ENCODE results near the gene VRK1. TPM values are rescaled to one million over a fixed set of nuclear protein-coding genes. Genes with fewer than 3 reads are reported as not detected.

VRK1 gene
- total RNA-seq, 2 experiments from 2014 or later = 76.9 to 77.4 TPM

DNA sequence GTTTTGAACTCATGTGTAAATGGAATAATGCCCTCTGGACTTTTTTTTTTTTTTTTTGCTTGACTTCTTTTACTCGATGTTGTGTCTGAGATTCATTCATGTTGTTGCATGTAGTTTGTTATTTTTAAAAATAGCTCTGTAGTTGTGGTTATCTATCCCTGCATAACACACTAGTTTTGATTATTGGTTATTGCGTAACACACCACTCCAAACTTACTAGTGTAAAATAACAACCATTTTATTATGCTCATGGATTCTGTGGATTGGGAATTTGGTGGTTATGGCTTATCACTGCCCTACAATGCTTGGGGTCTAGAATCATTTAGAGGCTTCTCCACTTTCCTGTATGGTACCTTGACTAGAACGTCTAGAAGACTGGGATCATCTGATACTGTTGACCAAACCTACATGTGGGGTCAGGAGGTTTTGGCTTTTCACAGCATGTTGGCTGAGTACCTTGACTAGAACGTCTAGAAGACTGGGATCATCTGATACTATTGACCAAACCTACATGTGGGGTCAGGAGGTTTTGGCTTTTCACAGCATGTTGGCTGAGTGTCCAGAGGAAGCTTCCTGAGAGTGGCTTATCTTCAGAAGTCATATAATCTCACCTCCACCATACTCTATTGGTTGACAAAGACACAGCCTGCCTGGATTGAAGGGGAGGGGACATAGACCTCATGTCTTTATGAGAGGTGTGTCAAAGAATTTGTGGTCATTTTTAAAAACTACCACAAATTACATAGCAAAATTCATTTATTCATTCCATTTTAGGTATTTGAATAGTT is 11.6 kb downstream of the VRK1 start:
- Mint-ChIP-seq H3K9me3 (no peaks in the 10 kb centered on the region), H3K36me3 (peaks cover 9% of the 10 kb centered on the region), H3K4me3 (no peak overlapping the region), H3K27me3 (no peaks in the 10 kb centered on the region), H3K4me1 (ENCODE audit: low read depth) (peaks cover 50% of the 10 kb centered on the region), H3K27ac (no peak overlapping the region)
- DNase-seq = no peak
- intact Hi-C loops (cut with micrococcal nuclease) = no loop called here
- POLR2A ChIA-PET = no interaction called here
- CTCF ChIA-PET = interaction anchor here (1.8 kb wide), 1 partner anchor 44 kb away, joined by 5 read pairs; no protein-coding TSS in a partner anchor

GRCh38 chr14:96811265-96811664 is 14.1 kb downstream of the VRK1 start:
- intact Hi-C loops (cut with micrococcal nuclease) = no loop called here
- no peaks in the 10 kb centered on the region for H3K9me3 Mint-ChIP-seq
- ChIA-PET POLR2A (no interaction called here), CTCF (interaction anchor here (1.0 kb wide), 1 partner anchor 12 kb away, joined by 3 read pairs; no protein-coding TSS in a partner anchor)
- H3K27ac Mint-ChIP-seq = no peak overlapping the region
- H3K4me1 Mint-ChIP-seq (ENCODE audit: low read depth) = peaks cover 40% of the 10 kb centered on the region
- no peak overlapping the region for H3K4me3 Mint-ChIP-seq
- peaks cover 9% of the 10 kb centered on the region for H3K36me3 Mint-ChIP-seq
- H3K27me3 Mint-ChIP-seq = no peaks in the 10 kb centered on the region
- no peak for DNase-seq

- peaks cover 6% of the 10 kb centered on the region for H3K36me3 Mint-ChIP-seq
- intact Hi-C loops (cut with micrococcal nuclease) = no loop called here
- H3K27ac Mint-ChIP-seq = no peak overlapping the region
- no peaks in the 10 kb centered on the region for H3K27me3 Mint-ChIP-seq
- peaks cover 38% of the 10 kb centered on the region for H3K4me1 Mint-ChIP-seq (ENCODE audit: low read depth)
- ChIA-PET POLR2A (no interaction called here), CTCF (no interaction called here)
- H3K9me3 Mint-ChIP-seq = no peaks in the 10 kb centered on the region
- H3K4me3 Mint-ChIP-seq = no peak overlapping the region
- no peak for DNase-seq
Observed at GRCh38 chr14:96811985-96812667, 14.9 kb downstream of the VRK1 start.

- Mint-ChIP-seq H3K4me1 (ENCODE audit: low read depth) (peaks cover 31% of the 10 kb centered on the region), H3K4me3 (no peak overlapping the region), H3K27me3 (no peaks in the 10 kb centered on the region), H3K27ac (no peak overlapping the region), H3K9me3 (no peaks in the 10 kb centered on the region), H3K36me3 (peaks cover 9% of the 10 kb centered on the region)
- POLR2A ChIA-PET = no interaction called here
- no peak for DNase-seq
- CTCF ChIA-PET = no interaction called here
- intact Hi-C loops (cut with micrococcal nuclease) = no loop called here
Observed at GRCh38 chr14:96816281-96816680, 19.1 kb downstream of the VRK1 start.

GRCh38 chr14:96817750-96818666 is 20.8 kb downstream of the VRK1 start:
- CTCF ChIA-PET = interaction anchor here (0.6 kb wide), 1 partner anchor 22 kb away, joined by 3 read pairs; no protein-coding TSS in a partner anchor
- Mint-ChIP-seq H3K27me3 (no peaks in the 10 kb centered on the region), H3K9me3 (no peaks in the 10 kb centered on the region), H3K4me1 (ENCODE audit: low read depth) (peaks cover 18% of the 10 kb centered on the region), H3K27ac (no peak overlapping the region), H3K36me3 (peaks cover 9% of the 10 kb centered on the region), H3K4me3 (no peak overlapping the region)
- POLR2A ChIA-PET = no interaction called here
- DNase-seq = no peak
- intact Hi-C loops (cut with micrococcal nuclease) = no loop called here

- Mint-ChIP-seq H3K36me3 (peaks cover 18% of the 10 kb centered on the region), H3K27me3 (no peaks in the 10 kb centered on the region), H3K4me1 (ENCODE audit: low read depth) (peaks cover 21% of the 10 kb centered on the region), H3K9me3 (peaks cover 4% of the 10 kb centered on the region), H3K27ac (no peak overlapping the region), H3K4me3 (no peak overlapping the region)
- CTCF ChIA-PET = no interaction called here
- DNase-seq = no peak
- POLR2A ChIA-PET = no interaction called here
- intact Hi-C loops (cut with micrococcal nuclease) = no loop called here
Observed at GRCh38 chr14:96821501-96821900, 24.3 kb downstream of the VRK1 start.

GRCh38 chr14:96823652-96824051 is 26.5 kb downstream of the VRK1 start:
- Mint-ChIP-seq H3K36me3 (peaks cover 28% of the 10 kb centered on the region), H3K4me1 (ENCODE audit: low read depth) (peaks cover 13% of the 10 kb centered on the region), H3K4me3 (no peak overlapping the region), H3K27ac (no peak overlapping the region), H3K9me3 (peaks cover 9% of the 10 kb centered on the region), H3K27me3 (no peaks in the 10 kb centered on the region)
- no peak for DNase-seq
- intact Hi-C loops (cut with micrococcal nuclease) = no loop called here
- CTCF ChIA-PET = no interaction called here
- POLR2A ChIA-PET = no interaction called here

- peaks cover 13% of the 10 kb centered on the region for H3K4me1 Mint-ChIP-seq (ENCODE audit: low read depth)
- intact Hi-C loops (cut with micrococcal nuclease) = no loop called here
- CTCF ChIA-PET = interaction anchor here (0.6 kb wide), 1 partner anchor 91 kb away, joined by 3 read pairs; no protein-coding TSS in a partner anchor
- DNase-seq = no peak
- H3K4me3 Mint-ChIP-seq = no peak overlapping the region
- POLR2A ChIA-PET = no interaction called here
- H3K9me3 Mint-ChIP-seq = peaks cover 16% of the 10 kb centered on the region
- H3K27ac Mint-ChIP-seq = no peak overlapping the region
- H3K27me3 Mint-ChIP-seq = no peaks in the 10 kb centered on the region
- peaks cover 32% of the 10 kb centered on the region for H3K36me3 Mint-ChIP-seq
Observed at GRCh38 chr14:96824283-96824682, 27.1 kb downstream of the VRK1 start.

DNA sequence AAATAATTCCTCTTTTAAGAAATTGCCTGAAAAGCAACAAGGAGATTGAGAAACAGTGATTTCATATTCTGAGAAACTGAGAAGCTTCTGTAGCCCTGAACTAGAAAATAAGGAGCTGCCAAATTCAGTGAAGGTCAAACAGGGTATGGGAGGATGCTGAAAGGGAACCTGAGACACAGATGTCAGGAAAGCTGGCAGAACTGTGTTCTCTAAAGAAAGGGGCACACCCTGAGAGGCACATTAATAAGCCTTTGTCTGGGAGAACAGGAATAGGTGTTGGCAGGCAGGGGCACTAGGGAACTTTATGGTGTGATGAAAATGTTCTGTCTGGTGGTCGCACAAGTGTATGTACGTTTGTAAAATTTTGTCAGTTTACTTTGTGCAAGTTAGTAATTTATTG is 29.6 kb downstream of the VRK1 start:
- Mint-ChIP-seq H3K27ac (no peak overlapping the region), H3K9me3 (peaks cover 26% of the 10 kb centered on the region), H3K4me3 (no peak overlapping the region), H3K27me3 (no peaks in the 10 kb centered on the region), H3K4me1 (ENCODE audit: low read depth) (peaks cover 20% of the 10 kb centered on the region), H3K36me3 (peaks cover 32% of the 10 kb centered on the region)
- ChIA-PET POLR2A (no interaction called here), CTCF (interaction anchor here (0.7 kb wide), 1 partner anchor 26 kb away, joined by 3 read pairs; no protein-coding TSS in a partner anchor)
- no peak for DNase-seq
- intact Hi-C loops (cut with micrococcal nuclease) = no loop called here

GRCh38 chr14:96827290-96827689 is 30.1 kb downstream of the VRK1 start:
- ChIA-PET POLR2A (no interaction called here), CTCF (interaction anchor here (0.7 kb wide), 1 partner anchor 26 kb away, joined by 3 read pairs; no protein-coding TSS in a partner anchor)
- H3K27me3 Mint-ChIP-seq = no peaks in the 10 kb centered on the region
- no peak overlapping the region for H3K4me3 Mint-ChIP-seq
- no peak for DNase-seq
- peaks cover 20% of the 10 kb centered on the region for H3K4me1 Mint-ChIP-seq (ENCODE audit: low read depth)
- H3K9me3 Mint-ChIP-seq = peaks cover 26% of the 10 kb centered on the region
- intact Hi-C loops (cut with micrococcal nuclease) = no loop called here
- H3K36me3 Mint-ChIP-seq = peaks cover 32% of the 10 kb centered on the region
- H3K27ac Mint-ChIP-seq = no peak overlapping the region

DNA sequence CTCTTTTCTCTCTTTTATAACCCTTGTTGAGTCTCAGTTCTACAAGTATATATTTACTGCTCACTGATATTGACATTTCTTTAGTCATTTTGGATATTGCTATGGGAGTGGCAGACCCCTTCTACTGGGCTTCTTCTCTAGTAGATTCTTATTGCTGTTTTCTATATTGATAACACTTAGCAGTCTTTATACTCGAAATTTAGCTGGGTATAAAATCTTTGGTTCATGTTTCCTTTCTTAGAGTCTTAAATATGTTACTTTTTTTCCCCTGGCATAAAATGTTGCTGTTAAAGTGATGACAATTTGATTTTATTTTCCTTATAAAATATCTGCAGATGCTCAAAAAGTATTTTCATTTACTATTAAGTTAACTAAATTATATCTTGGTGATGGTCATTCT is 32.6 kb downstream of the VRK1 start:
- ChIA-PET POLR2A (no interaction called here), CTCF (no interaction called here)
- H3K9me3 Mint-ChIP-seq = peaks cover 22% of the 10 kb centered on the region
- peaks cover 15% of the 10 kb centered on the region for H3K4me1 Mint-ChIP-seq (ENCODE audit: low read depth)
- H3K27ac Mint-ChIP-seq = no peak overlapping the region
- H3K27me3 Mint-ChIP-seq = no peaks in the 10 kb centered on the region
- no peak overlapping the region for H3K4me3 Mint-ChIP-seq
- intact Hi-C loops (cut with micrococcal nuclease) = no loop called here
- no peak for DNase-seq
- peaks cover 31% of the 10 kb centered on the region for H3K36me3 Mint-ChIP-seq

DNA sequence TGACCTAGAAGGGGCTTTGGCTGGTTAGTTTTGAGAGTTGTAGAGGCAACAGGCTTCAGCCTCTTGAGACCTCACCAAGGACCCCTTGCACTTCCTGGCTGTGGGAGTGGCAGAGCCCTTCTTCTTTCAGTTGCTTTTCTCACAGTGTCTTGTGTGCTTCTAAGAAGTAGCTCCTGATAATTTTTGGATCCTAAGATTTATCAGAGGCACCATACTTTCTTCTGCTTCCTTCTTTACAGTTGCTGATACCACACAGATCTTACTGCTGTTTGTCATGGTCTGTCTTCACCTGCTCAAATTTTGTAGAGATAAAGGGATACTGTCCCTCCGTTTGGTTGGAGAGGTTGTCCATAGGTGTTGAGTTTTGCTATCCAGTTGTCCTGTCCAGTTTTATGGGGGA is 33.8 kb downstream of the VRK1 start:
- H3K4me1 Mint-ChIP-seq (ENCODE audit: low read depth) = peaks cover 6% of the 10 kb centered on the region
- POLR2A ChIA-PET = no interaction called here

More for the DNA sequence above, 33.8 kb downstream of the VRK1 start:
- CTCF ChIA-PET = interaction anchor here (1.6 kb wide), 1 partner anchor 23 kb away, joined by 5 read pairs; no protein-coding TSS in a partner anchor
- intact Hi-C loops (cut with micrococcal nuclease) = no loop called here
- H3K36me3 Mint-ChIP-seq = peaks cover 32% of the 10 kb centered on the region
- no peak overlapping the region for H3K4me3 Mint-ChIP-seq
- no peak for DNase-seq
- H3K27me3 Mint-ChIP-seq = no peaks in the 10 kb centered on the region
- H3K27ac Mint-ChIP-seq = no peak overlapping the region
- peaks cover 22% of the 10 kb centered on the region for H3K9me3 Mint-ChIP-seq
